Liver (tissue), 9 donors: Measurements from ENCODE around the gene GNPTAB. TPM values are rescaled to one million over a fixed set of nuclear protein-coding genes. Genes with fewer than 3 reads are reported as not detected.

Experiments
- DNase-seq: peaks from one replicate; pipeline ENCODE4 v3.0.0-alpha.2; 2017; ENCODE audit warnings: low spot score
- H3K27ac ChIP-seq, 2 donors: one replicate each; pipeline ENCODE4 v1.7.0; 2013; ENCODE audit warnings: inconsistent platforms in 2 of 2, low read length in 2 of 2, control low read depth in 1 of 2, low read depth in 1 of 2, mild to moderate bottlenecking in 1 of 2
- H3K27me3 ChIP-seq, 4 donors: one replicate each; pipeline versions ENCODE4 v1.6.1 to v1.7.0; 2013; ENCODE audit warnings: low read length in 3 of 4, inconsistent platforms in 1 of 4, mild to moderate bottlenecking in 1 of 4, moderate library complexity in 1 of 4; ENCODE audit not compliant: control insufficient read depth in 4 of 4, insufficient read depth in 4 of 4
- H3K36me3 ChIP-seq, 4 donors: one replicate each; pipeline versions ENCODE4 v1.6.1 to v1.7.0; 2013; ENCODE audit warnings: low read length in 3 of 4, mild to moderate bottlenecking in 3 of 4, low read depth in 1 of 4, moderate library complexity in 1 of 4; ENCODE audit not compliant: control insufficient read depth in 4 of 4, insufficient read depth in 3 of 4
- H3K4me1 ChIP-seq, 4 donors: one replicate each; pipeline versions ENCODE4 v1.6.1 to v1.7.0; 2013; ENCODE audit warnings: low read length in 3 of 4, mild to moderate bottlenecking in 3 of 4, moderate library complexity in 1 of 4; ENCODE audit not compliant: control insufficient read depth in 4 of 4, insufficient read depth in 4 of 4
- H3K4me3 ChIP-seq, 3 donors: one replicate each; pipeline versions ENCODE4 v1.6.1 to v1.7.0; 2013; ENCODE audit warnings: low read length in 3 of 3, control low read depth in 1 of 3, low read depth in 1 of 3, mild to moderate bottlenecking in 1 of 3
- H3K9ac ChIP-seq, 2 donors: one replicate each; pipeline ENCODE4 v1.7.0; 2013; ENCODE audit warnings: low read length in 2 of 2, mild to moderate bottlenecking in 2 of 2, moderate library complexity in 2 of 2, control low read depth in 1 of 2, low read depth in 1 of 2
- H3K9me3 ChIP-seq, 4 donors: one replicate each; pipeline versions ENCODE4 v1.6.1 to v1.7.0; 2013; ENCODE audit warnings: low read length in 3 of 4; ENCODE audit not compliant: control insufficient read depth in 4 of 4
- EGR1 ChIP-seq, 2 donors: IDR thresholded peaks; 2 replicates each; pipeline ENCODE4 v1.6.1; 2016 to 2018; ENCODE audit warnings: antibody characterized with exemption in 2 of 2, low read depth in 2 of 2
- FOXA1 ChIP-seq: IDR thresholded peaks from 2 replicates; pipeline ENCODE4 v1.6.1; 2016; ENCODE audit warnings: antibody characterized with exemption
- FOXA2 ChIP-seq: IDR thresholded peaks from 2 replicates; pipeline ENCODE4 v1.6.1; 2016; ENCODE audit warnings: antibody characterized with exemption
- GABPA ChIP-seq, 2 donors: IDR thresholded peaks in 1 of 2; conservative IDR thresholded peaks in 1 of 2; 2 replicates each; pipeline ENCODE4 v1.6.1; 2016; ENCODE audit warnings: antibody characterized with exemption in 2 of 2, mild to moderate bottlenecking in 1 of 2, moderate library complexity in 1 of 2
- HNF4A ChIP-seq, 2 donors: conservative IDR thresholded peaks; 2 replicates each; pipeline ENCODE4 v1.6.1; 2016; ENCODE audit warnings: antibody characterized with exemption in 2 of 2, mild to moderate bottlenecking in 2 of 2
- HNF4G ChIP-seq: IDR thresholded peaks from 2 replicates; pipeline ENCODE4 v1.6.1; 2016; ENCODE audit warnings: antibody characterized with exemption
- JUND ChIP-seq, 2 donors: IDR thresholded peaks; 2 replicates each; pipeline ENCODE4 v1.6.1; 2016; ENCODE audit warnings: antibody characterized with exemption in 2 of 2
- NR2F2 ChIP-seq: IDR thresholded peaks from 2 replicates; pipeline ENCODE4 v1.6.1; 2016; ENCODE audit warnings: antibody characterized with exemption
- RAD21 ChIP-seq, 2 donors: IDR thresholded peaks; 2 replicates each; pipeline ENCODE4 v1.6.1; 2016; ENCODE audit warnings: antibody characterized with exemption in 2 of 2, mild to moderate bottlenecking in 2 of 2
- RXRA ChIP-seq, 2 donors: IDR thresholded peaks; 2 replicates each; pipeline ENCODE4 v1.6.1; 2017 to 2018; ENCODE audit warnings: antibody characterized with exemption in 2 of 2, mild to moderate bottlenecking in 1 of 2
- SP1 ChIP-seq: IDR thresholded peaks from 2 replicates; pipeline ENCODE4 v1.6.1; 2018; ENCODE audit warnings: antibody characterized with exemption, mild to moderate bottlenecking
- TAF1 ChIP-seq: conservative IDR thresholded peaks from 2 replicates; pipeline ENCODE4 v1.6.1; 2016; ENCODE audit warnings: antibody characterized with exemption, mild to moderate bottlenecking
- YY1 ChIP-seq: IDR thresholded peaks from 2 replicates; pipeline ENCODE4 v1.6.1; 2016; ENCODE audit warnings: antibody characterized with exemption, mild to moderate bottlenecking
- WGBS: extraction: QIAGEN DNeasy Blood & Tissue Kit; methylation state at CpG from one replicate; pipeline ENCODE4 v1.1.7; 2013; 5-methylcytosine and 5-hydroxymethylcytosine counted together
- polyA plus RNA-seq, 2 donors: library from polyadenylated mRNA; stranded (reverse) in 1 of 2; unstranded in 1 of 2; fragments of 200-250 nt in 1 of 2; fragments of >200 nt in 1 of 2; fragmentation: Nextera tagmentation in 1 of 2; extraction: Ambion mirVana in 1 of 2; gene quantifications; one replicate each; pipeline versions ENCODE4 v1.2.1 to v1.2.3, GENCODE V29; 2013 to 2015
- total RNA-seq, 2 donors: library from RNA; depleted of rRNA; stranded (reverse); fragments of >200 nt; gene quantifications; one replicate each; pipeline ENCODE4 v1.2.3, GENCODE V29; 2014
- TF ChIP-seq, protein P1 (sequence below): fragments of 150-350 bp; IDR thresholded peaks from 2 replicates; pipeline ENCODE4 v1.5.1; 2017; ENCODE audit warnings: improper control_type of control experiment, low read depth, low read length; ENCODE audit not compliant: missing input control
- TF ChIP-seq, protein P2 (sequence below): IDR thresholded peaks from 2 replicates; pipeline ENCODE4 v1.6.1; 2016; ENCODE audit warnings: antibody characterized with exemption, mild to moderate bottlenecking
- TF ChIP-seq, protein P3 (sequence below): IDR thresholded peaks from 2 replicates; pipeline ENCODE4 v1.6.1; 2016; ENCODE audit warnings: antibody characterized with exemption
- TF ChIP-seq, protein P4 (sequence below): IDR thresholded peaks from 2 replicates; pipeline ENCODE4 v1.6.1; 2016; ENCODE audit warnings: antibody characterized with exemption
- donor health status: healthy.
- donor health status: healthy.
- donor health status: healthy.
- donor health status: healthy.
- donor health status: healthy.

Gene GNPTAB
- total and polyA plus RNA-seq, 4 donors: 4.6 to 11.1 (median 7.7) TPM

DNA sequence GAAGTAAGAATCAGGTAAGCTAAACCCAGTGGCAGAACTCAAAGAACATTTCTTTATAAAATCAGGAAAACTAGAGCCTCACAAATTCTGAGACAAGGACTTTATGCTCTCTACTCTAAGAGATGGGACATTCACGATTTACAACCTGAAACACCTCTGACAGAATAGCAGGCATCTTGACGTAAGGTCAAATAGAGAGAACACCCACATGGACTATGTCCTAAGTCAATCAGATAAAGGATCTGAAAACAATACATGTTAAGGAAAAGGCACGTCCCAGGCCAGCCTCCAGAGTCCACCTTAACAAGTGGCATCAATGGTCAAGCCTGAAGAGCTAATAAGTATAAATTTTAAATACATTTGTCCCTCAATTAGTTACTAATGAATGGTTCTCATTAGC is 51.6 kb downstream of the GNPTAB start:
- WGBS: 75% methylated on average over 3 of the region's 3 CpGs
- TF ChIP-seq, protein P1, sequence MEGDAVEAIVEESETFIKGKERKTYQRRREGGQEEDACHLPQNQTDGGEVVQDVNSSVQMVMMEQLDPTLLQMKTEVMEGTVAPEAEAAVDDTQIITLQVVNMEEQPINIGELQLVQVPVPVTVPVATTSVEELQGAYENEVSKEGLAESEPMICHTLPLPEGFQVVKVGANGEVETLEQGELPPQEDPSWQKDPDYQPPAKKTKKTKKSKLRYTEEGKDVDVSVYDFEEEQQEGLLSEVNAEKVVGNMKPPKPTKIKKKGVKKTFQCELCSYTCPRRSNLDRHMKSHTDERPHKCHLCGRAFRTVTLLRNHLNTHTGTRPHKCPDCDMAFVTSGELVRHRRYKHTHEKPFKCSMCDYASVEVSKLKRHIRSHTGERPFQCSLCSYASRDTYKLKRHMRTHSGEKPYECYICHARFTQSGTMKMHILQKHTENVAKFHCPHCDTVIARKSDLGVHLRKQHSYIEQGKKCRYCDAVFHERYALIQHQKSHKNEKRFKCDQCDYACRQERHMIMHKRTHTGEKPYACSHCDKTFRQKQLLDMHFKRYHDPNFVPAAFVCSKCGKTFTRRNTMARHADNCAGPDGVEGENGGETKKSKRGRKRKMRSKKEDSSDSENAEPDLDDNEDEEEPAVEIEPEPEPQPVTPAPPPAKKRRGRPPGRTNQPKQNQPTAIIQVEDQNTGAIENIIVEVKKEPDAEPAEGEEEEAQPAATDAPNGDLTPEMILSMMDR: no peak
- TF ChIP-seq FOXA2 (no peak), HNF4A (conservative IDR thresholded peaks at IDR 0.05) (no peak), TAF1 (no peak), YY1 (no peak), GABPA (IDR thresholded peaks at IDR 0.05 in 1 of 2, conservative IDR thresholded peaks at IDR 0.05 in 1 of 2) (no peak), SP1 (no peak), RXRA (IDR thresholded peaks at IDR 0.05) (no peak), FOXA1 (no peak), EGR1 (IDR thresholded peaks at IDR 0.05; ENCODE audit: low read depth in 2 of 2) (no peak), NR2F2 (no peak), RAD21 (IDR thresholded peaks at IDR 0.05) (no peak), JUND (IDR thresholded peaks at IDR 0.05) (no peak), HNF4G (no peak)
- TF ChIP-seq, protein P2, sequence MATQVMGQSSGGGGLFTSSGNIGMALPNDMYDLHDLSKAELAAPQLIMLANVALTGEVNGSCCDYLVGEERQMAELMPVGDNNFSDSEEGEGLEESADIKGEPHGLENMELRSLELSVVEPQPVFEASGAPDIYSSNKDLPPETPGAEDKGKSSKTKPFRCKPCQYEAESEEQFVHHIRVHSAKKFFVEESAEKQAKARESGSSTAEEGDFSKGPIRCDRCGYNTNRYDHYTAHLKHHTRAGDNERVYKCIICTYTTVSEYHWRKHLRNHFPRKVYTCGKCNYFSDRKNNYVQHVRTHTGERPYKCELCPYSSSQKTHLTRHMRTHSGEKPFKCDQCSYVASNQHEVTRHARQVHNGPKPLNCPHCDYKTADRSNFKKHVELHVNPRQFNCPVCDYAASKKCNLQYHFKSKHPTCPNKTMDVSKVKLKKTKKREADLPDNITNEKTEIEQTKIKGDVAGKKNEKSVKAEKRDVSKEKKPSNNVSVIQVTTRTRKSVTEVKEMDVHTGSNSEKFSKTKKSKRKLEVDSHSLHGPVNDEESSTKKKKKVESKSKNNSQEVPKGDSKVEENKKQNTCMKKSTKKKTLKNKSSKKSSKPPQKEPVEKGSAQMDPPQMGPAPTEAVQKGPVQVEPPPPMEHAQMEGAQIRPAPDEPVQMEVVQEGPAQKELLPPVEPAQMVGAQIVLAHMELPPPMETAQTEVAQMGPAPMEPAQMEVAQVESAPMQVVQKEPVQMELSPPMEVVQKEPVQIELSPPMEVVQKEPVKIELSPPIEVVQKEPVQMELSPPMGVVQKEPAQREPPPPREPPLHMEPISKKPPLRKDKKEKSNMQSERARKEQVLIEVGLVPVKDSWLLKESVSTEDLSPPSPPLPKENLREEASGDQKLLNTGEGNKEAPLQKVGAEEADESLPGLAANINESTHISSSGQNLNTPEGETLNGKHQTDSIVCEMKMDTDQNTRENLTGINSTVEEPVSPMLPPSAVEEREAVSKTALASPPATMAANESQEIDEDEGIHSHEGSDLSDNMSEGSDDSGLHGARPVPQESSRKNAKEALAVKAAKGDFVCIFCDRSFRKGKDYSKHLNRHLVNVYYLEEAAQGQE: no peak
- TF ChIP-seq, protein P3, sequence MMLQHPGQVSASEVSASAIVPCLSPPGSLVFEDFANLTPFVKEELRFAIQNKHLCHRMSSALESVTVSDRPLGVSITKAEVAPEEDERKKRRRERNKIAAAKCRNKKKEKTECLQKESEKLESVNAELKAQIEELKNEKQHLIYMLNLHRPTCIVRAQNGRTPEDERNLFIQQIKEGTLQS: no peak
- TF ChIP-seq, protein P4, sequence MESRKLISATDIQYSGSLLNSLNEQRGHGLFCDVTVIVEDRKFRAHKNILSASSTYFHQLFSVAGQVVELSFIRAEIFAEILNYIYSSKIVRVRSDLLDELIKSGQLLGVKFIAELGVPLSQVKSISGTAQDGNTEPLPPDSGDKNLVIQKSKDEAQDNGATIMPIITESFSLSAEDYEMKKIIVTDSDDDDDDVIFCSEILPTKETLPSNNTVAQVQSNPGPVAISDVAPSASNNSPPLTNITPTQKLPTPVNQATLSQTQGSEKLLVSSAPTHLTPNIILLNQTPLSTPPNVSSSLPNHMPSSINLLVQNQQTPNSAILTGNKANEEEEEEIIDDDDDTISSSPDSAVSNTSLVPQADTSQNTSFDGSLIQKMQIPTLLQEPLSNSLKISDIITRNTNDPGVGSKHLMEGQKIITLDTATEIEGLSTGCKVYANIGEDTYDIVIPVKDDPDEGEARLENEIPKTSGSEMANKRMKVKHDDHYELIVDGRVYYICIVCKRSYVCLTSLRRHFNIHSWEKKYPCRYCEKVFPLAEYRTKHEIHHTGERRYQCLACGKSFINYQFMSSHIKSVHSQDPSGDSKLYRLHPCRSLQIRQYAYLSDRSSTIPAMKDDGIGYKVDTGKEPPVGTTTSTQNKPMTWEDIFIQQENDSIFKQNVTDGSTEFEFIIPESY: no peak

DNA sequence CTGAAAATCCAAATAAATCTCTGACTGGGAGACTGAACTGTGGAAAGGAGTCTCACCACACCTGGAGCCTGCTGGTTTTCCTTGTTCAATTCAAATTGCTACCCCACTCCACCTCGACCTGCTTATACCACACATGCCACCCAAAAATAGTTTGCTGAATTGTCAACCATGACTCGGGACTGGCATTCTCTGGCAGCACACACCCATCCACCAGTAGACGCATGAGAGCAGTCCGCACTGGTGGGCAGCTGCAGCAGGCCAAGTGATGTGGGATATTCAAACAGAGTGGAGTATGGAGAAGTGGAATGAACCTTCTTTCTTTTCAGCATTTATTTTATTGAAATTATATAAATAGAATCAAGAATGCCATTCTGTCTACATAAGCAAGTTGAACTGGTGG is 52.8 kb downstream of the GNPTAB start:
- 90% methylated on average over 4 of the region's 4 CpGs for WGBS
- no peak overlapping the region for H3K27ac ChIP-seq
- H3K9ac ChIP-seq: no peak overlapping the region
- no peaks in the 10 kb centered on the region for H3K9me3 ChIP-seq
- H3K36me3 ChIP-seq: peaks cover 0 to 2% (median 0%) of the 10 kb centered on the region in 4 donors
- no peaks in the 10 kb centered on the region for H3K4me1 ChIP-seq
- H3K4me3 ChIP-seq: no peak overlapping the region
- TF ChIP-seq HNF4A (conservative IDR thresholded peaks at IDR 0.05): no peak
- no peak for TF ChIP-seq JUND (IDR thresholded peaks at IDR 0.05)
- TF ChIP-seq, protein P1: no peak
- TF ChIP-seq SP1: no peak
- TF ChIP-seq YY1: no peak
- TF ChIP-seq, protein P4: no peak
- no peak for TF ChIP-seq HNF4G
- no peak for TF ChIP-seq FOXA1
- no peak for TF ChIP-seq EGR1 (IDR thresholded peaks at IDR 0.05; ENCODE audit: low read depth in 2 of 2)
- no peak for DNase-seq
- H3K27me3 ChIP-seq: no peaks in the 10 kb centered on the region

More for the DNA sequence above, 51.6 kb downstream of the GNPTAB start:
- Histone ChIP-seq H3K27me3 (no peaks in the 10 kb centered on the region), H3K4me3 (no peak overlapping the region), H3K4me1 (no peaks in the 10 kb centered on the region), H3K9ac (no peak overlapping the region), H3K36me3 (peaks cover 0 to 2% (median 0%) of the 10 kb centered on the region in 4 donors), H3K27ac (no peak overlapping the region), H3K9me3 (no peaks in the 10 kb centered on the region)
- no peak for DNase-seq
